Raji (cell line): ENCODE measurements around the gene CCM2.

ENCODE experiments used
- POLR2A ChIP-seq: IDR thresholded peaks from 2 replicates; pipeline ENCODE4 v1.6.1; 2011; ENCODE audit warnings: low read depth, low read length, control low read depth; ENCODE audit not compliant: insufficient read depth

CCM2 gene

DNA sequence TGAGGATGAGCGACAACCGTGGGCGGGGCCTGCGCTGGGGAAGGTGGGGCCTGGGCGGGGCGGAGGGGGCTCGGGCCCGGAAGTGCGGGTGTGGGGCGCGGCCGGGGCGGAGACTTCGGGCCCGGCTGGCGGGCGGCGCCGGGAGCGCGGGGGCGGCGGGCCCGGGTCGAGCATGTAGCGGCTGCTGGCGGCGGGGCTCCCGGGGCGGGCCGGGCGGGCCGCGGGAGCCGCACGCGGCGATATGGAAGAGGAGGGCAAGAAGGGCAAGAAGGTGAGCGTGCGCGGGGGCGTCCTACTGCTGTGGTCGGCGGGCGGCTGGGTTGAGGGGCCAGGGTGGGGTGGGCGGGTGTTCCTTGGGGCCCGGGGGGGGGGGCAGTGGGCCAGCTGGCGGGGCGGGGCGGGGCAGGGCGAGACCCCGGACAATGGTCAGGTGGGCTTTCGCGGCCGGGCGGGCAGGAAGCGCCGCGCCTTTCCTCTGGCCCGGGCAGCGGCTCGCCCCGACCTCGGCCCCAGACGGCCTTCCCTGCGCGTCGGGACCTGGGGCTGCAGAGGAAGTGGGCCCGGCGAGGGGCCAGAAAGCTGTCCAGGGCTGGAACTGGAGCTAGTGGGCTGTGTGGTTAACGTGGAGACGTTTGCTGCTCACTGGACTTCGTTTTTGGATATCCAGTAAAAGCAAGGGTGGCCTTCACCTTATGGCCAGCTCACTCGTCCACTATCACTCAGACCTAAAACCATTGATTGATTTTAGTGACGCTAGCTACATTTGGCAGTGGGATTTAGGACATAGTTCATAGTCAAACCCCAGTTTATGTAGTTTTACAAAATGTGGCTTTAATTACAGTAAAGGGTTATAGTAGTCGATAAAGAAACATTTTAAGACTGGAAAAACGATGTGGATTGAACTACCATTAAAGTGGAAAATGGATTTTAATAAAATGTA, at the start of gene CCM2:
TSS of gene CCM2 (plus strand) at position 109 of the 940 bp plus-strand sequence. CDS start at position 242, 133 bp downstream.
- peak; percentile 23; the same call in 1 of the 2 replicates for TF ChIP-seq POLR2A

DNA sequence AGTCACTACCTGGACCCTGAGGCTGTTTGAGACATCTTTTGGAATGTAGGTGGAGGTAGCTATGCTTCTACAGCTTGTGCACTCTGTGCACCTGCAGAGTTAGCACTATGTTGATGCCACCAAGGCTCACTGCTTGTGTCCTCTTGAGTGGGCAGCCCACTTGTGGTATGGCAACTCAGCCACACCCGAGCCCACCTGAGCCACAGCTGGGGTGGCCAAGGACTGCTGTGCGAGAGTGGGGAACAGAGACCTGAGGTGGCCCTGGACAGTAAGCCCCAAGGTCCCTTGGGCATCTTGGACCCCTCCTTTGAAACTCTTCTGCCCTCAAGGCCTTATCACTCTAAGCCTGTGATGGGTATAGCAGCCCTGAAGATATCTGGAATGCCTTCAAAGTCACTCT, 46.8 kb upstream of the CCM2 start:
- no peak for TF ChIP-seq POLR2A

DNA sequence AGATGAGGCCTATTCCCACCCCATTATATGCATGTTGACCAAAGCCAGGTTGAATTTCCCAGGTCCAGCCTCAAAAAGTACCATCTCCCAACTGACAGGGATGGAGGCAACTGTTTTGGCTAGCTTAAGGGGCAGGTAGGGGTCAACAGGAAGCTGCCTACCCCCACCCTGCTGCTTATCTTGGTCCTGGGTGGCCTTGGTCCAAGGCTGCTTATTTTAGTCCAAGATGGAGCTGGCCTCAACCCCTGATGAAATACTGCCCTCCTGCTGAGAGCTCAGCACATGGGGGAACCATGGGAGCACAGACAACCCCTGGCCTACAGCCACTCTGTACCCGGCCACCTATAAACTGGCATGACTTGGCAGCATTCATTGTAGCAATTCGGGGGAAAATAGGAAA, 44.3 kb upstream of the CCM2 start:
- TF ChIP-seq POLR2A = no peak

DNA sequence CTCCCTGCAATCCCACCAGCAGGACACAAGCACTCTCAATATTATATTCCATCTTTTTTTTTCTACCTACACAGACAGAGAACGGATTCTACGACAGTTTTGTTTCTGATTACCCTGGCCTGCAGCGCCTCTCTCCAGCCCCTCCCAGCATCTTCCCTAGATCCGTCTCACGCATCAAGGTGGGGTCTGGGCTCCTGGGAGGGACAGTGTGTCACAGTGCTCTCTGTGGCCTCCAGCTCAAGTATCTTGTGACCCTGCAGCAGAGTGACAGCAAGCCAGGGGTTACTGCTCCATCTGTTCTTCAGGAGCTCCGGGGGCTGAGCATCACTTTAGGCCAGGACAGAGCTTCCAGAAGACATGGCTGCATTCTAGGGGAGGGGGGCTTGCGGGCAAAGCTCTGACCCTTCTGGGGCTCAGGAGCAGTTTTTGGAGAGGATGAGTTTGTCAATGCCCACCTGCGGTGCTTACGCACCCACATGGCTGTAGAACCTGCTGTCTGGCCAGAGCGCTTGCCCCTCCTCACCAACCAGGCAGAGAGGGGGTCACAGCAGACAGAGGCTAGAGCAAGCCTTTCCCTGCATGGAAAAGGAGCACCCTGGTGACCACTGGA, 43.7 kb upstream of the CCM2 start:
- no peak for TF ChIP-seq POLR2A

DNA sequence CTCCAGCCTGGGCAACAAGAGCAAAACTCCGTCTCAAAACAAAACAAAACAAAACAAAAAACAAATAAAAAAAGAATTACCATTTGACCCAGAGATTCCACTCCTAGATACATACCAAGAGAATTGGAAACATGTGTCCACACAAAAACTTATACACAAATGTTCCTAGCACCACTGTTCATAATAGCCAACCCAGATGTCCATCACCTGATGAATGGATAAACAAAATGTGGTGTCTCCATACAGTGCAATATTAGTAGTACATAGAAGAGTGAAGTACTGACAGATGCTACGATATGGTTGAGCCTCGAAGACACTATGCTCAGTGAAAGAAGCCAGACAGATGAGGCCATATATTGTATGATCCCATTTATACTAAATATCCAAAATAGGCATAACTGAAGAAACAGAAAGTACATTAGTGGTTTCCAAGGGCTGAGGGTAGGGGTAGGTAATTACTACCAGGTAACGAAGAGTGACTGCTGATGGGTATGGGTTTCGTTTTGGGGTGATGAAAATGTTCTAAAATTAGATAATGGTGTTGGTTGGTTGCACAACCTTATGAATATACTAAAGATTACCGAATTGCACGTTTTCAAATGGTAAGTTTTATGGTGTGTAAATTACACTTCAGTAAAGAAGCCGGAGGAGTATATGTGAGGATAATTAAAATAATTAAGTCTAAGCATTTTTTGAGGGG, 41.2 kb upstream of the CCM2 start:
- TF ChIP-seq POLR2A = no peak

DNA sequence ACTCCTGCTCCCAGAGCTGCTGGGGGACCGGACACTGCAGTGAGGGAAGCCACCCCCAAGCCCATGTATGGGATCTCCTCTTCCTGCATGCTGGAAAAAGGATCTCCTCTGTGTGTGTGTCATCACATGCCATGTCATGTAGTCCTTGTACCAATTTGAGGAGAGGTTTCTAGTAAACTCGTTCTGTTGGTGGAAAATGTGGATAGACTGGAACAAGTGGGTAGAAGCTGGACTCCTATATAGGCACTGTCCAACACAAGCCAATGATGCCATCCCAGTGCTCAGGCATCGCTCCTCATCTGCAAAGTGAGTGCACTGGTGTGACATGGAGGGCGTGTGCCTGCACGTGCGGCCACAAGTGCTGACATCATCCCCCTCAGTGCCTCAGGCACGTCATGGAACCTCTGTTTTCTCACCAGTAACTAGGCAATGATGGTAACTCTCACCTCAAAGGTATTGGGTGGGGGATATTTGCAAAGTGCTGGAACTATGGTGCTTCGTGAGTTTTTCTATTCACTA, 40.5 kb upstream of the CCM2 start:
- TF ChIP-seq POLR2A = no peak

DNA sequence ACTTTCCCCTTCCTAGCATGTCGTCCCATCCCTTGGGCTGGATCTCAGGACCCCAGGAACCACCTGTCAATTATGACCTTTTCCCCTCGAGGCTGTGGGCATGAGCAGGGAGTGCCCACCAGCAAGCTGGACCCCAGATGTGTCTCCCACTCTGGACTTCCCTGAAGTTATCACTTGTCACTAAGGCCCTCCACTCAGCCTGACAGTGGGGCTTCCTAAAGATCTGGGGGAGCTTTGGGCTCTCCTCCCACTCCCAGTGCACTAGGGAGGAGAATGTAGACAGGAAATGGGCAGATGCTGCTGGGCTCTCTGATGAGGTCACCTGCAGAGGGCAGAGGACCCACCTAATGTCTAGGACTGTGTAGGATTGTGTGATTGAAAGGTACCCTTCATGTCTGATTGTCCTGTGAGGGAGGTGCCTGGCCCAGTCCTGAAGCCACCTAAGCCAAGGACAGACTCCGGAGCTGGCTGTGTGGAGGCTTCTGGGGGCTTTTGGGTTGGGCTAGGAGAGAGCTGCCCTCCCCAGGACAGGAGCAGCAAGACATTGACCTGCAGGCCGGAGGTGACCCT, 39.9 kb upstream of the CCM2 start:
- peak; percentile 17; the same call in 1 of the 2 replicates for TF ChIP-seq POLR2A

DNA sequence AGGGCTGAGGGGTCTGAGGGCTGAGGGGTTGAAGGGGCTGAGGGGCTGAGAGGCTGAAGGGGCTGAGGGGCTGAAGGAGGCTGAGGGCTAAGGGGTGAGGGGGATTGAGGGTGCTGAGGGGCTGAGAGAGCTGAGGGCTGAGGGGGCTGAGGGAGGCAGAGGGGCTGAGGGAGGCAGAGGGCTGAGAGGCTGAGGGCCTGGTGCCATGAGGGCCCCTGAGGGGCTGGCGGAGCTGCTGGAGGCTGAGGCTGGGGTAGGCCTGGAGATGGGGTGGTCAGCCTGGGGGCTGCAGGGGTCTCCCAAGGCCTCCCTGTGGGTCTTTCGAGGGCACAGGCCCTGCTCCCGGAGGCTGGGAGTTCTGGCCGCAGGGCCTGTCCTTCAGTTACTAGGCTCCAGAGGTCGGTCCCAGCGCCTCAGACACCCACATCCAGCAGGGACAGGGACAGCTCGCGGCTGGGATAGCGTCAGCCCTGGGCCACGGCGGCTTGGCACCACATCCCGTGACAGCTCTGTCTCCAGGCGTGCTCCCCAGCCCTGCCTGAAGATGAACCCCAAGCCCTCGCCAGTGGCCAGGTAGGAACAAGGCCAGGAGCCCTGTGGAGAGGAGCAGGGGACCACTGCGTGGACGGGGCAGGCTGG, 38.0 kb upstream of the CCM2 start:
- TF ChIP-seq POLR2A = no peak

DNA sequence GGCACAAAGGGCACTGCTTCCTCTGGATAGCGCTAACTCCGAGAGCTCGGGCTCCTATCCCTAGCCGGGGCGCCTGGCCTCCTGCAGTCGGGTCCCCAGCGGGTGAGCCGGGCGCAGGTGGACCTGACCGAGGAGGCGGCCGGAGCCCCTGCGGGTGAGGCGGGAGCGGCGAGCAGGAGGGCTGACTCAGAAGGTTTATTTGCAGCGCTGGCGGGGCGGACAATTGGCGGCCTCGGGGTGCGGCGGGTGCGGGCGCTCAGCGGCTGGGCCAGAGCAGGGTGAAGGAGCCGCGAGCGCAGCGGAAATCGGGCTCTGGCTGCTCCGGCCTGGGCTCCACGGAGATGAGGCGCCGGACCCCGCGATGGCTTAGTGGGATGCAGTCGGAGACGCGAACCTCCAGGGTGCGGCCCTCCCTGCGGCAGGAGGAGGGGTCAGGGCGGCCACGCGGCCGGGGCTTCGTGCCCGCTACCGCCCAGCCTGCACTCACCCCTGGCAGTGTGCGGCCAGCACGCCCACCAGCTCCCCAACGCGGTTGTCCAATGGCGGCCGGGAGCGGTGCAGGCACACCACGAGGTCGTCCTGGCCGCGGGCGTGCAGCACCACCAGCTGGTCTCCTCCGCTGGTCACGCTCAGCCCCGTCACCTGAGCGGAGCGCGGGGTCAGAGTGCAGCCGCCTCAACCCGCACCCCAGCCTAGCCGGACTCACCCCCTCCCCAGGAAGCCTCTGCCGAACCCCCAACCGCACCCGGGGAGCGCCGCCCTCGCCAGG, 37.3 kb upstream of the CCM2 start:
- no peak for TF ChIP-seq POLR2A

DNA sequence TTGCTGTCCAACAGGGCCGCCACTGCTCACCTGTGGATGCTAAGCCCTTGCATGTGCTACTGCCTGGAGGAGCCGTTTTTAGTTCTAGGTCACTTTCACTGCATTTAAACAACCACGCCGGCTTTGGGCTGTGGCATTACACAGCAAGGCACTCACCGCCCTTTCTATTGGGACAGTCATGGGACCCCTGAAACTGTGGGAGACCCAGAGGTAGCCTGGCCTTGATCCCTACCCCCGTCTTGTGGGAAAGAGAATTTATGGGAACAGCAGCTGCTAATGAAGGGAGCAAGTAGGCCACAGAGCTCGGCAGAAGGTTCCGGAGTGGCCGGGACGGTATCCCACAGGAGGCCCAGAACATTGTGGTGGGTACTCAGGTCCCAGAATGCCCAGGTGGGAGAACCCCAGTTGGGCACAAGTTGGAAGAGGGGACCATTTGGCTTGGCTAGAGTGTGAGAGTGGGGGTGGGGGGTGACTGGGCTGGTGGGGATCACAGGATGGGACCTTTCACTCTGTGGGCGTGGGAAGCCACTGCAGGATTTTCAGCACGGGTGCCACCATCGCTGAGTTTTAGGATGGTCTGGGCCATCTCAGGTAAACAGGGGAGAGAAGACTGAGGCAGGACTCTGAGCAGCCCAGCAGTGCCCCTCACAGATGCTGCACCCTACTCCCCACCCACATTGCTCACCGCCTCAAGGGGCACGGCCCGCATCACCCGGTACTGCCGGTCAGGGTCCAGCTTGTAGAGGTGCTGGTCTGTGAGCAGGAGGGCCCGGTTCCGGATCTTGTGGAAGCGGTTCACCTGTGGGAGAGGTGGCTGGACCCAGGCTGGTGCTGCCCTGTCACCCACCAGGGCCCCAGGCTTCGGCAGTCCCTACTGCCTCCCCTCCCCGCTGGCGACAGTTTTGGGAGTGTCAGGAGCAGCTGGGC, 36.4 kb upstream of the CCM2 start:
- TF ChIP-seq POLR2A = no peak

DNA sequence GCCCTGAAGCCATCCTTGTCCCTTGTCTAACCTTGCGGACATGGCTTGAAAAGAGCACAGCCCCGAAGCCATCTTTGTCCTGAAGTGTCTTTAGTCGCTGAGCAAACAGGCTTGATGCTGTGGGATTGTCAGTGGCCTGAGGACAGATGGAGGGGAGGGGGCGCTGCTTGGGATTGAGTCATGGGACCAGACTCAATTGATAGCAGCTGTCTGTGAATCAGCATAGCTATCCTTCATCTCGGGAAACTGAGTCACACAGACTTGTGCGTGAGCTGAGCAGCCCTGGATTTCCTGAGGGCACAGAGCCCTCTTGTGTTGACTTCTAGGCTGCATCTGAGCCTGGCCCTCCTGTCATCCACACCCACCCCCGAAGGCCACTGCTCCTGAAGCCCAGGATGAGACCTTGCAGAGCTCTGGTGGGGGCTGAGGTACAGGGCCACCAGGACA, 35.6 kb upstream of the CCM2 start:
- no peak for TF ChIP-seq POLR2A

DNA sequence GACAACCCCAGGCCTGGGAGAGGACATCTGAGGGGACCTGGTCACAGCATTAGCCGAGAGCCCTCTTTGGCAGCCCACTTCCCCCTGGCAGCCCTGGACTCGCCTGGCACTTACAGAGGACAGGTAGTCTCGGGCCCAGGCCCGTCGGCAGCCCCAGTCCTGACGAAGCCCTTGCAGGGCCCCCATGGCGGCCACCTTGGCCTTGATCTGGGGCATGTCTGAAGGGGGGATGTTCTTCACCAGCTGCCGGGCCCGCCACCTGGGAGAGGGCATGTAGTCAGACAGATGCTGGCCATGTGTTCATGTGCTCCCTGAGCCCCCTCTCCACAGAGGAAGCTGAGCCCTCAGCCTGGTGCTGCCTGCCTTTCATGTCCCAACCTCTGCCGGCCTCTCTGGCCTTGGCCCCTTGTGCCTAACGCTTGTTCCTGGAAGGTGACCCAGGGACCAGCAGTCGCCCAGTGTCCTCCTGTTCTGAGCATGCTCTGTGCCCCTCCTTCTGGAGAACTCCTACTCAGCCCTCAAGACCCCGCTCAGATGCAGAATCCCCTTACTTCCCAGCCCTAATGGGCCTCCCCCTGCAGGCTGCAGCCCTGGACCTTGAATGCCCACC, 35.1 kb upstream of the CCM2 start:
- TF ChIP-seq POLR2A = no peak
